Activated naive CD8-positive, alpha-beta T cell treated with anti-CD3 and anti-CD28 coated beads, Interleukin-2, amount 10 ng/mL, durations not matched to agents 7 days and 5 days (primary cell): ENCODE results near the gene CNTNAP5. TPM values are rescaled to one million over a fixed set of nuclear protein-coding genes. Genes with fewer than 3 reads are reported as not detected.

ENCODE experiments used
- ATAC-seq: fragments of 150-1000 bp; cut with Tn5 transposase; one replicate; pipeline ENCODE4 v1.10.0; 2021; ENCODE audit warnings: low read depth, moderate library complexity
- POLR2A ChIA-PET: fragments of 350-600 bp; sonication (Branson Sonifier 250); formaldehyde crosslinking; loops from one replicate; lab custom pipeline; 2021; ENCODE audit warnings: antibody characterized with exemption; lab: Charles Lee
- DNase-seq: peaks from one replicate; pipeline ENCODE4 v3.0.0; 2021
- H3K27ac Mint-ChIP-seq: one replicate; pipeline ENCODE4 v1.8.0; 2022; ENCODE audit warnings: mild to moderate bottlenecking, mixed read lengths
- H3K27me3 Mint-ChIP-seq: one replicate; pipeline ENCODE4 v1.8.0; 2022; ENCODE audit warnings: mild to moderate bottlenecking, moderate library complexity, mixed read lengths
- H3K36me3 Mint-ChIP-seq: one replicate; pipeline ENCODE4 v1.8.0; 2021; ENCODE audit warnings: mild to moderate bottlenecking, mixed read lengths
- H3K4me1 Mint-ChIP-seq: one replicate; pipeline ENCODE4 v1.8.0; 2021; ENCODE audit warnings: mixed read lengths
- H3K4me3 Mint-ChIP-seq: one replicate; pipeline ENCODE4 v1.8.0; 2022; ENCODE audit warnings: mild to moderate bottlenecking, moderate library complexity, mixed read lengths
- H3K9me3 Mint-ChIP-seq: one replicate; pipeline ENCODE4 v1.8.0; 2021; ENCODE audit warnings: mixed read lengths
- total RNA-seq, 2 experiments: library from RNA; stranded (reverse); gene quantifications; one replicate each; pipeline ENCODE4 v1.2.3, GENCODE V29; 2021

Gene CNTNAP5
- total RNA-seq, 2 experiments from 2014 or later: not detected

DNA sequence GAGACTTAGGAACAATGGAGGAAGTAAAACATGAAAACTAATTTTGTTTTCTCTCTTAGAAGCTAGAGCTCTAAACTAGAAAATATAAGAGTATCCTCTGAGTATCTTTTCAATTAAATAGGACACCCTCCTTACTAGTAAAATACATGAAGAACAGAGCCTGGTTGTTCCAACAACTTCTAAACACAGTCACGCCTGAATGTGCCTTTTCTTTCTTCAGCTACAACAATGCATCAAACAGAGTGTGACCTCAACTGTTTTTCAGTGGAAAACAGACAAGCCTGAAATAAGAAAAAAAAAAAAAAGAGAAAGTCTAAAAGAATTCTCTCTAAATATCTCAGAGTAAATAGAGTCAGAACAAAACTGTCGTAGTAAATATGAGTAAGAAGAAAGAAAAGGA lies 928.8 kb downstream of the CNTNAP5 start:
- H3K4me3 Mint-ChIP-seq: no peak overlapping the region
- ATAC-seq: no peak
- peaks cover 4% of the 10 kb centered on the region for H3K9me3 Mint-ChIP-seq
- no peak overlapping the region for H3K27ac Mint-ChIP-seq
- DNase-seq: no peak
- H3K36me3 Mint-ChIP-seq: no peaks in the 10 kb centered on the region
- no peaks in the 10 kb centered on the region for H3K4me1 Mint-ChIP-seq
- POLR2A ChIA-PET: no interaction called here
- no peaks in the 10 kb centered on the region for H3K27me3 Mint-ChIP-seq

DNA sequence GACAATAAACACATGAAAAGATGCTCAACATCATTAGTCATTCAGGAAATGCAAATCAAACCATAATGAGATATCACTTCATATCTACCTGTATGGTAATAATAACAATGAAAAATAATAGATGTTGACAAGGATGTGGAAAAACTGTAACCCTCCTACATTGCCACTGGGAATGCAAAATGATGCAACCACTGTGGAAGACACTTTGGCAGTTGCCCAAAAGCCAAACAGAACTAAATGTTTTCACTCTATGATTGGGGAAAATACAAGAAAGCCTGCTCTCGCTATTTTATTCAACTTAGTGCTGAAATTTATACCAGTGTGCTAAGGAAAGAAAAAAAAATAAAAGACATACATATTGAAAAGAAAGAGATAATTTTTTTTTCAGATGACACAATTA lies 934.5 kb downstream of the CNTNAP5 start:
- Mint-ChIP-seq H3K36me3 (no peaks in the 10 kb centered on the region), H3K9me3 (no peaks in the 10 kb centered on the region), H3K4me1 (no peaks in the 10 kb centered on the region), H3K27me3 (no peaks in the 10 kb centered on the region), H3K27ac (no peak overlapping the region), H3K4me3 (no peak overlapping the region)
- POLR2A ChIA-PET: no interaction called here
- DNase-seq: no peak
- no peak for ATAC-seq

DNA sequence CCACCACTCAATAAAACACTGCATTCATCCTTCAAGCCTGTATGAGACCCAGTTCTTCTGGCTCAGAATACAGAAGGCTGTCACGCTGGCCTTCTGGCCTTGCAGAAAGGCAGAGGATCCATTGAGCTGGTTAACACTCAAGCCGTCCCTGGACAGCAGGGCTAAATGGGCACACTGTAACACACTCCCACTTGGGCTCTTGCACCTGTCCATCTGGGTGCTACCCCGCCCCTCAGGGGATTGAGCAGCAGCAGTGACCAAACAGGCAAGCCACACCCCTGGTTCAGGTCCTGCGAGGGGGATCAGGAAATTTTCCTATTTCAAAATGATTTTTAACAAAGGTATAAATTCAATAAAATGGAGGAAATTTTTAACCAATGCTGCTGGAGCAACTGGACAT lies 936.0 kb downstream of the CNTNAP5 start:
- no peaks in the 10 kb centered on the region for H3K4me1 Mint-ChIP-seq
- no peaks in the 10 kb centered on the region for H3K36me3 Mint-ChIP-seq
- ATAC-seq: no peak
- no peaks in the 10 kb centered on the region for H3K27me3 Mint-ChIP-seq
- POLR2A ChIA-PET: no interaction called here
- H3K9me3 Mint-ChIP-seq: no peaks in the 10 kb centered on the region
- H3K4me3 Mint-ChIP-seq: no peak overlapping the region
- no peak for DNase-seq
- H3K27ac Mint-ChIP-seq: no peak overlapping the region
